Activated naive CD4-positive, alpha-beta T cell treated with anti-CD3 and anti-CD28 coated beads for 36 hours (primary cell): Measurements from ENCODE around the gene HDX. TPM values are rescaled to one million over a fixed set of nuclear protein-coding genes. Genes with fewer than 3 reads are reported as not detected.

Experiments used
- CTCF ChIA-PET: fragments of 350-600 bp; sonication (Branson Sonifier 250); formaldehyde crosslinking; loops from one replicate; lab custom pipeline; 2021; ENCODE audit warnings: antibody characterized with exemption; lab: Charles Lee
- DNase-seq: peaks from one replicate; pipeline ENCODE4 v3.0.0-alpha.2; 2020
- H3K27ac Mint-ChIP-seq: one replicate; pipeline ENCODE4 v1.8.0; 2021; ENCODE audit warnings: mild to moderate bottlenecking, mixed read lengths
- H3K27me3 Mint-ChIP-seq: one replicate; pipeline ENCODE4 v1.8.0; 2021; ENCODE audit warnings: low read depth, mixed read lengths
- H3K36me3 Mint-ChIP-seq: one replicate; pipeline ENCODE4 v1.8.0; 2021; ENCODE audit warnings: low read depth, mixed read lengths
- H3K4me1 Mint-ChIP-seq: one replicate; pipeline ENCODE4 v1.8.0; 2021; ENCODE audit warnings: low read depth, mixed read lengths
- H3K4me3 Mint-ChIP-seq: one replicate; pipeline ENCODE4 v1.8.0; 2021; ENCODE audit warnings: mild to moderate bottlenecking, moderate library complexity, mixed read lengths
- H3K9me3 Mint-ChIP-seq: one replicate; pipeline ENCODE4 v1.8.0; 2021; ENCODE audit warnings: mixed read lengths
- intact Hi-C: fragments of 100-400 bp; cut with micrococcal nuclease; formaldehyde crosslinking; loops from one replicate; pipeline ENCODE4 v1.15.1; 2023
- total RNA-seq, 2 experiments: library from RNA; stranded (reverse); gene quantifications; one replicate each; pipeline ENCODE4 v1.2.3, GENCODE V29; 2021

HDX gene
- total RNA-seq, 2 experiments from 2014 or later, result 0.74 to 0.89 TPM

- Mint-ChIP-seq H3K27ac (no peak overlapping the region), H3K4me1 (no peaks in the 10 kb centered on the region), H3K4me3 (no peak overlapping the region), H3K36me3 (peaks cover 6% of the 10 kb centered on the region), H3K9me3 (peaks cover 4% of the 10 kb centered on the region), H3K27me3 (no peaks in the 10 kb centered on the region)
- intact Hi-C loops, result no loop called here
- CTCF ChIA-PET, result no interaction called here
- no peak for DNase-seq
Measured at GRCh38 chrX:84441143-84441542, 61.1 kb downstream of the HDX start.

GRCh38 chrX:84415140-84415539 lies 87.1 kb downstream of the HDX start:
- CTCF ChIA-PET, result no interaction called here
- Mint-ChIP-seq H3K36me3 (no peaks in the 10 kb centered on the region), H3K4me3 (no peak overlapping the region), H3K4me1 (no peaks in the 10 kb centered on the region), H3K27ac (no peak overlapping the region), H3K9me3 (peaks cover 5% of the 10 kb centered on the region), H3K27me3 (no peaks in the 10 kb centered on the region)
- no peak for DNase-seq
- intact Hi-C loops, result no loop called here

- peaks cover 2% of the 10 kb centered on the region for H3K9me3 Mint-ChIP-seq
- no peak overlapping the region for H3K27ac Mint-ChIP-seq
- no peak for DNase-seq
- CTCF ChIA-PET, result no interaction called here
- no peaks in the 10 kb centered on the region for H3K4me1 Mint-ChIP-seq
- no peaks in the 10 kb centered on the region for H3K36me3 Mint-ChIP-seq
- no peaks in the 10 kb centered on the region for H3K27me3 Mint-ChIP-seq
- H3K4me3 Mint-ChIP-seq, result no peak overlapping the region
- intact Hi-C loops, result no loop called here
Measured at GRCh38 chrX:84363663-84364062, 138.6 kb downstream of the HDX start.

- no peak for DNase-seq
- Mint-ChIP-seq H3K27me3 (no peaks in the 10 kb centered on the region), H3K4me3 (no peak overlapping the region), H3K4me1 (no peaks in the 10 kb centered on the region), H3K36me3 (no peaks in the 10 kb centered on the region), H3K27ac (no peak overlapping the region), H3K9me3 (peaks cover 2% of the 10 kb centered on the region)
- intact Hi-C loops, result no loop called here
- CTCF ChIA-PET, result no interaction called here
Measured at GRCh38 chrX:84363051-84363450, 139.2 kb downstream of the HDX start.

GRCh38 chrX:84362184-84362838 lies 139.9 kb downstream of the HDX start:
- Mint-ChIP-seq H3K27ac (no peak overlapping the region), H3K27me3 (no peaks in the 10 kb centered on the region), H3K36me3 (no peaks in the 10 kb centered on the region), H3K4me3 (no peak overlapping the region), H3K4me1 (no peaks in the 10 kb centered on the region), H3K9me3 (peaks cover 2% of the 10 kb centered on the region)
- intact Hi-C loops, result no loop called here
- no peak for DNase-seq
- CTCF ChIA-PET, result no interaction called here

- Mint-ChIP-seq H3K9me3 (no peaks in the 10 kb centered on the region), H3K27ac (no peak overlapping the region), H3K36me3 (no peaks in the 10 kb centered on the region), H3K4me3 (no peak overlapping the region), H3K4me1 (no peaks in the 10 kb centered on the region), H3K27me3 (no peaks in the 10 kb centered on the region)
- CTCF ChIA-PET, result no interaction called here
- intact Hi-C loops, result no loop called here
- DNase-seq, result no peak
Measured at GRCh38 chrX:84358271-84358670, 144.0 kb downstream of the HDX start.

- CTCF ChIA-PET, result no interaction called here
- no peak overlapping the region for H3K27ac Mint-ChIP-seq
- no peaks in the 10 kb centered on the region for H3K36me3 Mint-ChIP-seq
- H3K4me1 Mint-ChIP-seq, result no peaks in the 10 kb centered on the region
- H3K4me3 Mint-ChIP-seq, result no peak overlapping the region
- intact Hi-C loops, result no loop called here
- DNase-seq, result no peak
- H3K27me3 Mint-ChIP-seq, result no peaks in the 10 kb centered on the region
- no peaks in the 10 kb centered on the region for H3K9me3 Mint-ChIP-seq
Measured at GRCh38 chrX:84357296-84357695, 145.0 kb downstream of the HDX start.

GRCh38 chrX:84340968-84341367 lies 161.3 kb downstream of the HDX start:
- Mint-ChIP-seq H3K36me3 (no peaks in the 10 kb centered on the region), H3K4me3 (no peak overlapping the region), H3K4me1 (no peaks in the 10 kb centered on the region), H3K27me3 (no peaks in the 10 kb centered on the region), H3K9me3 (no peaks in the 10 kb centered on the region), H3K27ac (no peak overlapping the region)
- no peak for DNase-seq
- CTCF ChIA-PET, result no interaction called here
- intact Hi-C loops, result no loop called here

- CTCF ChIA-PET, result interaction anchor here (1.0 kb wide), 1 partner anchor 9 kb away, joined by 3 read pairs; no protein-coding TSS in a partner anchor
- no peaks in the 10 kb centered on the region for H3K9me3 Mint-ChIP-seq
- no peaks in the 10 kb centered on the region for H3K4me1 Mint-ChIP-seq
- DNase-seq, result no peak
- intact Hi-C loops, result no loop called here
- H3K27me3 Mint-ChIP-seq, result no peaks in the 10 kb centered on the region
- H3K36me3 Mint-ChIP-seq, result no peaks in the 10 kb centered on the region
- H3K4me3 Mint-ChIP-seq, result no peak overlapping the region
- H3K27ac Mint-ChIP-seq, result no peak overlapping the region
Measured at GRCh38 chrX:84339507-84340364, 162.5 kb downstream of the HDX start.

- Mint-ChIP-seq H3K9me3 (no peaks in the 10 kb centered on the region), H3K36me3 (no peaks in the 10 kb centered on the region), H3K27me3 (no peaks in the 10 kb centered on the region), H3K27ac (no peak overlapping the region), H3K4me1 (no peaks in the 10 kb centered on the region), H3K4me3 (no peak overlapping the region)
- intact Hi-C loops, result no loop called here
- CTCF ChIA-PET, result no interaction called here
- DNase-seq, result no peak
Measured at GRCh38 chrX:84336646-84337045, 165.6 kb downstream of the HDX start.

- no peak overlapping the region for H3K27ac Mint-ChIP-seq
- no peak overlapping the region for H3K4me3 Mint-ChIP-seq
- H3K36me3 Mint-ChIP-seq, result no peaks in the 10 kb centered on the region
- H3K9me3 Mint-ChIP-seq, result no peaks in the 10 kb centered on the region
- intact Hi-C loops, result no loop called here
- CTCF ChIA-PET, result no interaction called here
- no peak for DNase-seq
- no peaks in the 10 kb centered on the region for H3K4me1 Mint-ChIP-seq
- H3K27me3 Mint-ChIP-seq, result no peaks in the 10 kb centered on the region
Measured at GRCh38 chrX:84335121-84335520, 167.1 kb downstream of the HDX start.

GRCh38 chrX:84322083-84322827 lies 180.0 kb downstream of the HDX start:
- intact Hi-C loops, result no loop called here
- Mint-ChIP-seq H3K4me3 (no peak overlapping the region), H3K27me3 (no peaks in the 10 kb centered on the region), H3K27ac (no peak overlapping the region), H3K9me3 (no peaks in the 10 kb centered on the region), H3K4me1 (no peaks in the 10 kb centered on the region), H3K36me3 (no peaks in the 10 kb centered on the region)
- no peak for DNase-seq
- CTCF ChIA-PET, result no interaction called here
